Endothelial cell (in vitro differentiated cells): ENCODE results near the gene VTI1A. TPM values are rescaled to one million over a fixed set of nuclear protein-coding genes. Genes with fewer than 3 reads are reported as not detected.

Experiments used
- DNase-seq: peaks from one replicate; pipeline ENCODE4 v3.0.0; 2021; ENCODE audit warnings: low spot score
- H3K27ac Mint-ChIP-seq: one replicate; pipeline ENCODE4 v1.8.0; 2021; ENCODE audit warnings: mixed read lengths, inconsistent platforms; ENCODE audit not compliant: unreplicated experiment
- H3K27me3 Mint-ChIP-seq: one replicate; pipeline ENCODE4 v1.8.0; 2021; ENCODE audit warnings: mild to moderate bottlenecking, moderate library complexity, mixed read lengths, inconsistent platforms; ENCODE audit not compliant: unreplicated experiment
- H3K36me3 Mint-ChIP-seq: one replicate; pipeline ENCODE4 v1.8.0; 2021; ENCODE audit warnings: mild to moderate bottlenecking, low read depth, mixed read lengths, inconsistent platforms; ENCODE audit not compliant: unreplicated experiment
- H3K4me1 Mint-ChIP-seq: one replicate; pipeline ENCODE4 v1.8.0; 2021; ENCODE audit warnings: mild to moderate bottlenecking, mixed read lengths, inconsistent platforms; ENCODE audit not compliant: unreplicated experiment
- H3K4me3 Mint-ChIP-seq: one replicate; pipeline ENCODE4 v1.8.0; 2021; ENCODE audit warnings: mild to moderate bottlenecking, mixed read lengths, inconsistent platforms; ENCODE audit not compliant: unreplicated experiment
- H3K9me3 Mint-ChIP-seq: one replicate; pipeline ENCODE4 v1.8.0; 2021; ENCODE audit warnings: mixed read lengths, inconsistent platforms; ENCODE audit not compliant: unreplicated experiment
- total RNA-seq: library from RNA; stranded (reverse); fragmentation: NEBNext Ultra II Directional; extraction: Animal tissue kit (Norgen Biotek cat#: 25700); gene quantifications from one replicate; pipeline ENCODE4 v1.2.1, GENCODE V29; 2021; ENCODE audit not compliant: unreplicated experiment
- TF ChIP-seq, protein P1 (sequence below): fragments of 200-600 bp; sonication (generic); IDR thresholded peaks from one replicate; pipeline ENCODE4 v1.5.0; 2021; ENCODE audit warnings: antibody characterized with exemption; ENCODE audit not compliant: unreplicated experiment

The VTI1A gene
- total RNA-seq, 1 donor from 2014 or later = 35.4 TPM

DNA sequence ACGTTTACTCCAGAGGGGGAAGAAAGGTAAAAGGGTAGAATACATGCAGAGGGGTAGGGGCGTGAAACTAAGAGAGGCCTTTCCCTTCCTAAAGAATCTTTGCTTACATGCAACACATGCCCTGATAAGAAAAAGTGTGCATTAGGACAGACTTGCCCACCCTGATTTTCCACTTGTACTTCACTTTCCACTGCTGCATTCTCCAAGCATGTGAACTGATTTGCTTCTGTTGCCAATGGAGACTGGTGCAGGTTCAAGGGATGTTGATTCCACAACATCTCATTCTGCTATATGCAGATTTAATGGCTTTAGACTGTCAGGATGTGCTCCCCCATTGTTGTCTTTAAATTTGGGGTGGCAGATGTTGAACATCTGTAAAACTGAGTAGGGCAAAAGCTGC is 265.5 kb downstream of the VTI1A start:
- Mint-ChIP-seq H3K4me1 (peaks cover 10% of the 10 kb centered on the region), H3K36me3 (no peaks in the 10 kb centered on the region), H3K27ac (no peak overlapping the region), H3K4me3 (no peak overlapping the region), H3K9me3 (no peaks in the 10 kb centered on the region), H3K27me3 (no peaks in the 10 kb centered on the region)
- no peak for DNase-seq
- TF ChIP-seq, protein P1, sequence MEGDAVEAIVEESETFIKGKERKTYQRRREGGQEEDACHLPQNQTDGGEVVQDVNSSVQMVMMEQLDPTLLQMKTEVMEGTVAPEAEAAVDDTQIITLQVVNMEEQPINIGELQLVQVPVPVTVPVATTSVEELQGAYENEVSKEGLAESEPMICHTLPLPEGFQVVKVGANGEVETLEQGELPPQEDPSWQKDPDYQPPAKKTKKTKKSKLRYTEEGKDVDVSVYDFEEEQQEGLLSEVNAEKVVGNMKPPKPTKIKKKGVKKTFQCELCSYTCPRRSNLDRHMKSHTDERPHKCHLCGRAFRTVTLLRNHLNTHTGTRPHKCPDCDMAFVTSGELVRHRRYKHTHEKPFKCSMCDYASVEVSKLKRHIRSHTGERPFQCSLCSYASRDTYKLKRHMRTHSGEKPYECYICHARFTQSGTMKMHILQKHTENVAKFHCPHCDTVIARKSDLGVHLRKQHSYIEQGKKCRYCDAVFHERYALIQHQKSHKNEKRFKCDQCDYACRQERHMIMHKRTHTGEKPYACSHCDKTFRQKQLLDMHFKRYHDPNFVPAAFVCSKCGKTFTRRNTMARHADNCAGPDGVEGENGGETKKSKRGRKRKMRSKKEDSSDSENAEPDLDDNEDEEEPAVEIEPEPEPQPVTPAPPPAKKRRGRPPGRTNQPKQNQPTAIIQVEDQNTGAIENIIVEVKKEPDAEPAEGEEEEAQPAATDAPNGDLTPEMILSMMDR = no peak

DNA sequence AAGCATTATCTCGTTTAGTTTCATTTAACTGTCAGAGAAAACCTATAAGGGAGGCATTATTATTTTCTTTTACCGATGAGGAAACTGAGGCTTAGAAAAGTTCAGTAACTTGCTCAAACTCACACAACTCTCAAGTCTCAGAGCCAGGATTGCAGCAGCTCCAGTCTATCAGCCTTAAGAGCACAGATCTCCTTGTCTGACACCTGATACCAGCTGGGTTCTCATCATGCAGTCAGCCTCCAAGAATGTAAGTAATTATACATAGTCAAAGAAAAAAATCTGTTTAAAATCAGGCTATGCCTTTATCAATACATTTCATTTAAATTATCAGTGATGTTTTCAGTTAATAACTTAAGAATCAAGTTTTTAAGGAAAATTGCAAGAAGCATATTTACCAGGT is 266.4 kb downstream of the VTI1A start:
- peaks cover 2% of the 10 kb centered on the region for H3K27me3 Mint-ChIP-seq
- peaks cover 14% of the 10 kb centered on the region for H3K4me1 Mint-ChIP-seq
- H3K27ac Mint-ChIP-seq = no peak overlapping the region
- H3K4me3 Mint-ChIP-seq = no peak overlapping the region
- no peaks in the 10 kb centered on the region for H3K36me3 Mint-ChIP-seq
- TF ChIP-seq, protein P1 = no peak
- DNase-seq = no peak
- H3K9me3 Mint-ChIP-seq = no peaks in the 10 kb centered on the region

DNA sequence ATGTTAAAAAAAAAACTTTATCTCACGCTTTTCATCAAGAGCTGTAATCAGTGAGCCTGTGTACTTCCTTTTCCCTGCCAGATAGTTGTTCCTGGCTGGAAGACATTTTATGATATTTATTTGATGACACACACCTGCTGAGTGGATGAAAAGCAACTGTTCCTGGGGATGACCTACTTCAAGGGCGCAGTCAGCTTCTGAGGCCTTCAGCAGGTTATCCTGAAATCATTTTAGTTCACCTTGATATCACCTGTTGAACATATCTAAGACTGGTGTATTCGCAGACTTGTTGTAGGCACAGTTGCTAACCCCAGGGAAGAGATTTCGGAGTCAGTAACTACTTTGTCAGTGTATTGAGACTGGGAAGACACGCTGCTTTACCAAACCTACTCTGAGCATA is 268.6 kb downstream of the VTI1A start:
- Mint-ChIP-seq H3K27me3 (peaks cover 2% of the 10 kb centered on the region), H3K36me3 (no peaks in the 10 kb centered on the region), H3K4me1 (peaks cover 5% of the 10 kb centered on the region), H3K27ac (no peak overlapping the region), H3K4me3 (no peak overlapping the region), H3K9me3 (no peaks in the 10 kb centered on the region)
- DNase-seq = no peak
- TF ChIP-seq, protein P1 = no peak

DNA sequence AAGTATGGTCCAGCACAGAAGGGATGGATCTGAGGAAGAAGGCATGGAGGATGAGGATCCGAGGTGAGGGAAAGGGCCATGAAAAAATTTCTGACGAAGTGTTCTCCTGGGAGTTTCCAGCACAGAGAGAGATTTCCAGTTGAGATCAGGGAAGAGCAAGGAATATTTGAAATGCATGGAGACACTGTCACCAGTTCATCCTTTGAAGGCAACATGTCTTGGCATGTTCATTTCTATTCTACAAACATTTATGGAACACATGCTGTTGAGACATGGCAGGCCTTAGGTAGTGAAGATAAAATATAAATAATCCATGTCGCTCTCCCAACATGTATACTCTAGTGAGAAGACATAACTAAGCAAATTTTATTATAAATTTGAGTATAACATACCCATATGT is 269.1 kb downstream of the VTI1A start:
- TF ChIP-seq, protein P1 = no peak
- Mint-ChIP-seq H3K4me3 (no peak overlapping the region), H3K4me1 (peaks cover 5% of the 10 kb centered on the region), H3K27ac (no peak overlapping the region), H3K27me3 (peaks cover 2% of the 10 kb centered on the region), H3K36me3 (no peaks in the 10 kb centered on the region), H3K9me3 (no peaks in the 10 kb centered on the region)
- DNase-seq = no peak

DNA sequence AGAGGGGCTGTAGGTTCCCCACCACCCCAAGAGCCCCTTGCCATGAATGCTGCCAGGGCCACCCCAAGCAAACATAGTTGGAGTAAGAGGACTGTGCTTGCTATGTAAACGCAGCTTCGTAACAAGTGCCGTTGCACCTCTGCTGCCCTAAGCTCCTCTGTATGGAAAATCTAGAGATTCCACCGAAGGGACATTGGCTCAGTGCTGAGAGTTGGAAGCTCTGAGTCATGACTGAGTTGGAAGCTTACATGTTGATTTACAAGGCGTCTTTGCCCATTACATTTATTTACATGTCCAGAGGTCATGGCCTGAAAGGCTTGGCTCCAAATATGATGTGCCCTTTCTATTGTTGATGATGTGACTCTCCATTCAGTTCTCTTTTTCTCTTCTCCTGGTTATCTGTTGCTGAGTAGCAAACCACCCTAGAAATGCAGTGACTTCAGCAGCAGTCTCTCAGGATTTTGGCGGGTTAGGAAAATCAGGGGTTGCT is 270.0 kb downstream of the VTI1A start:
- Mint-ChIP-seq H3K9me3 (no peaks in the 10 kb centered on the region), H3K27ac (no peak overlapping the region), H3K27me3 (peaks cover 2% of the 10 kb centered on the region), H3K4me3 (no peak overlapping the region), H3K4me1 (peaks cover 5% of the 10 kb centered on the region), H3K36me3 (no peaks in the 10 kb centered on the region)
- no peak for DNase-seq
- TF ChIP-seq, protein P1 = no peak
